ENCODE measurements around the gene DNASE1L1. TPM values are rescaled to one million over a fixed set of nuclear protein-coding genes. Genes with fewer than 3 reads are reported as not detected.

DNASE1L1 gene
- total RNA-seq, 6 experiments from 2014 or later, result 11.7 to 19.5 (median 14.9) TPM

DNA sequence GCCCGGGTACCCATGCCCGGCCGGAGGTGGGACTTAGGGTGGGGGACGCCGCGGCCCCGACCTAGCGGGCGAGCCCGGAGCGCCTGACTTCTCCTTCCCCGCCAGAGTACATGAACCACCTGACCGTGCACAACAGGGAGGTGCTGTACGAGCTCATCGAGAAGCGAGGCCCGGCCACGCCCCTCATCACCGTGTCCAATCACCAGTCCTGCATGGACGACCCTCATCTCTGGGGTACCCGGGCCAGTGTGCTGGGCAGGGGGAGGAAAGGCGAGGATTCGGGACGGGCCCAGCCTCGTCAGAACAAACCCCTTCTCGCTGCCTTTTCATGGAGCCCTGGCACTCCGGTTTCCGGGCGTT, 2.9 kb upstream of the DNASE1L1 start:
- peak overlapping the region; percentile 52 to 72 (median 70) for H3K4me3 ChIP-seq
- no peaks in the 10 kb centered on the region for H3K27me3 ChIP-seq
- 29% methylated on average over 11 of the region's 29 CpGs for WGBS (ENCODE audit: insufficient coverage, low coverage, low lambda C conversion rate, missing lambda C conversion rate)
- DNase-seq (peak; percentile 73 to 77 (median 74)), ATAC-seq (peak; percentile 73 to 81 (median 79))
- no peaks in the 10 kb centered on the region for H3K36me3 ChIP-seq
- H3K4me1 ChIP-seq, result no peaks in the 10 kb centered on the region
- TF ChIP-seq, protein P1, sequence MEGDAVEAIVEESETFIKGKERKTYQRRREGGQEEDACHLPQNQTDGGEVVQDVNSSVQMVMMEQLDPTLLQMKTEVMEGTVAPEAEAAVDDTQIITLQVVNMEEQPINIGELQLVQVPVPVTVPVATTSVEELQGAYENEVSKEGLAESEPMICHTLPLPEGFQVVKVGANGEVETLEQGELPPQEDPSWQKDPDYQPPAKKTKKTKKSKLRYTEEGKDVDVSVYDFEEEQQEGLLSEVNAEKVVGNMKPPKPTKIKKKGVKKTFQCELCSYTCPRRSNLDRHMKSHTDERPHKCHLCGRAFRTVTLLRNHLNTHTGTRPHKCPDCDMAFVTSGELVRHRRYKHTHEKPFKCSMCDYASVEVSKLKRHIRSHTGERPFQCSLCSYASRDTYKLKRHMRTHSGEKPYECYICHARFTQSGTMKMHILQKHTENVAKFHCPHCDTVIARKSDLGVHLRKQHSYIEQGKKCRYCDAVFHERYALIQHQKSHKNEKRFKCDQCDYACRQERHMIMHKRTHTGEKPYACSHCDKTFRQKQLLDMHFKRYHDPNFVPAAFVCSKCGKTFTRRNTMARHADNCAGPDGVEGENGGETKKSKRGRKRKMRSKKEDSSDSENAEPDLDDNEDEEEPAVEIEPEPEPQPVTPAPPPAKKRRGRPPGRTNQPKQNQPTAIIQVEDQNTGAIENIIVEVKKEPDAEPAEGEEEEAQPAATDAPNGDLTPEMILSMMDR (IDR thresholded peaks at IDR 0.05), result no peak
- no peak for TF ChIP-seq POLR2A (IDR thresholded peaks at IDR 0.05)
- intact Hi-C loops (cut with DNase I), result no loop called here
- no peaks in the 10 kb centered on the region for H3K9me3 ChIP-seq
- peak overlapping the region; percentile 78 to 88 (median 86) for H3K27ac ChIP-seq

DNA sequence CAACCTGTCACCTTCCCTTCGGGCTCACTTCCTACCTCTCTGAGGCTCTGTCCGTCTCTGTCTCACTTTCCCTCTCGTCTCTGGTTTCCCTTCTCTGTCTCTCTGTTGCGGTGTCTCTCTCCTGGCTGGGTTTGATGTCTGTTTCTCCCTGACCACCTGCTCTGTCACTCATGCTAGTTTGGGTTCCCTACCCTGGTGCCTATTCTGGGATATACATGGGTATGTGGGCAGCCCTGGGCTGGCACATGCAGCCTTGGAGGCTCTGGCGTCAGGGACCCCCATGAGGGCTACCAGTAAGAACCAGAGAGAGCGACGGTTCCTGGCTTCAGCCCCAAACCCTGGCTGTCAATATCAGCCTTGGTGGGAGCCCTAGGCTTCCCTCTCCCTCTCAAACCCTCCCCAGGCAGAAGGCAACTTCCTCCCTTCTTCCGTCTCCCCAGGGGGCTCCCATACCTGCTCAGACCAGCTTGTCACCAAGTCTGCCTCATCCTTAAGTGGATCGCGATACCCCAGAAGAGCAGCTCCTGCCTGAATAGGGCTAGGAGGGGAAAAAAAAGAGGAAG, 314 bp downstream of the DNASE1L1 start:
- no peaks in the 10 kb centered on the region for H3K36me3 ChIP-seq
- 65% methylated on average over 5 of the region's 10 CpGs for WGBS (ENCODE audit: insufficient coverage, low coverage, low lambda C conversion rate, missing lambda C conversion rate)
- no peaks in the 10 kb centered on the region for H3K4me1 ChIP-seq
- ATAC-seq, result no peak
- H3K4me3 ChIP-seq, result no peak overlapping the region
- H3K9me3 ChIP-seq, result no peaks in the 10 kb centered on the region
- no peak for TF ChIP-seq POLR2A (IDR thresholded peaks at IDR 0.05)
- TF ChIP-seq, protein P1 (IDR thresholded peaks at IDR 0.05), result no peak
- intact Hi-C loops (cut with DNase I), result no loop called here
- no peak for DNase-seq
- H3K27ac ChIP-seq, result peak overlapping the region in 1 of 3 donors; percentile 49
- no peaks in the 10 kb centered on the region for H3K27me3 ChIP-seq

- WGBS (ENCODE audit: insufficient coverage, low coverage, low lambda C conversion rate, missing lambda C conversion rate), result 85% methylated on average over 5 of the region's 16 CpGs
Measured at GRCh38 chrX:154404625-154405192, 4.3 kb downstream of the DNASE1L1 start.

DNA sequence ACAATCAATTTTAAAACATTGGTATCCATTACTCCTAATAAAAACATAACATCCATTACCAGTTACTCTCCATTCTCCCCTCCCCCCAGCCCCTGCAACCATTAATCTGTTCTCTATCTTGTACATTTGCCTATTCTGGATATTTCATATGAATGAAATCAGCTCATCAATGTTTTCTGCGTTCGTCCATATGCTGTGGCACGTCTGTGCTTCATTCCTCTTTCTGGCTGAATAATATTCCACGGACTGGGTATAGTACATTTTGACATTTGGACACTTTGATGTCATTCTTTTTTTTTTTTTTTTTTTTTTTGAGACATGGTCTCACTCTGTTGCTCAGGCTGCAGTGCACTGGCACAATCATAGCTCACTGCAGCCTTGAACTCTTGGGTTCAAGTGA, 5.2 kb downstream of the DNASE1L1 start:
- H3K4me3 ChIP-seq, result no peak overlapping the region
- H3K36me3 ChIP-seq, result peaks cover 0 to 18% (median 4%) of the 10 kb centered on the region in 4 donors
- DNase-seq (no peak), ATAC-seq (no peak)
- no peaks in the 10 kb centered on the region for H3K9me3 ChIP-seq
- TF ChIP-seq POLR2A (IDR thresholded peaks at IDR 0.05), result no peak
- TF ChIP-seq, protein P1 (IDR thresholded peaks at IDR 0.05), result no peak
- H3K27me3 ChIP-seq, result no peaks in the 10 kb centered on the region
- WGBS (ENCODE audit: insufficient coverage, low coverage, low lambda C conversion rate, missing lambda C conversion rate), result 69% methylated on average over 4 of the region's 4 CpGs
- intact Hi-C loops (cut with DNase I), result loop anchor here in 1 of 2 donors (5.0 kb wide), 1 partner anchor 128 kb away; no protein-coding TSS in a partner anchor
- H3K4me1 ChIP-seq, result peaks cover 0 to 25% (median 6%) of the 10 kb centered on the region in 4 donors
- H3K27ac ChIP-seq, result no peak overlapping the region

More at GRCh38 chrX:154404625-154405192, 4.3 kb downstream of the DNASE1L1 start:
- intact Hi-C loops (cut with DNase I), result loop anchor here in 1 of 2 donors (5.0 kb wide), 1 partner anchor 128 kb away; no protein-coding TSS in a partner anchor
- Histone ChIP-seq H3K36me3 (peaks cover 0 to 10% (median 4%) of the 10 kb centered on the region in 4 donors), H3K4me1 (peaks cover 0 to 19% (median 6%) of the 10 kb centered on the region in 4 donors), H3K27ac (no peak overlapping the region), H3K27me3 (no peaks in the 10 kb centered on the region), H3K9me3 (no peaks in the 10 kb centered on the region), H3K4me3 (no peak overlapping the region)
- ATAC-seq, result no peak
- TF ChIP-seq POLR2A (IDR thresholded peaks at IDR 0.05), result no peak
- TF ChIP-seq, protein P1 (IDR thresholded peaks at IDR 0.05), result no peak
- DNase-seq, result no peak
